Activated CD8-positive, alpha-beta T cell treated with anti-CD3 and anti-CD28 coated beads, Interleukin-2, amount 10 ng/mL, durations not matched to agents 7 days and 5 days (primary cell): ENCODE data around the gene FOCAD. TPM values are rescaled to one million over a fixed set of nuclear protein-coding genes. Genes with fewer than 3 reads are reported as not detected.
A peak's percentile ranks its signal among the peaks of the same experiment; 100 is the strongest.

Source experiments
- ATAC-seq: fragments of 150-1000 bp; cut with Tn5 transposase; one replicate; pipeline ENCODE4 v1.10.0; 2021; ENCODE audit warnings: moderate library complexity
- CTCF ChIA-PET: fragments of 350-600 bp; sonication (Branson Sonifier 250); formaldehyde crosslinking; loops from one replicate; lab custom pipeline; 2021; ENCODE audit warnings: antibody characterized with exemption; lab: Charles Lee
- POLR2A ChIA-PET: fragments of 350-600 bp; sonication (Branson Sonifier 250); formaldehyde crosslinking; loops from one replicate; lab custom pipeline; 2021; ENCODE audit warnings: antibody characterized with exemption; lab: Charles Lee
- DNase-seq: peaks from one replicate; pipeline ENCODE4 v3.0.0-alpha.2; 2020
- H3K27ac Mint-ChIP-seq: one replicate; pipeline ENCODE4 v1.8.0; 2021; ENCODE audit warnings: mild to moderate bottlenecking, mixed read lengths
- H3K27me3 Mint-ChIP-seq: one replicate; pipeline ENCODE4 v1.8.0; 2021; ENCODE audit warnings: low read depth, mixed read lengths
- H3K36me3 Mint-ChIP-seq: one replicate; pipeline ENCODE4 v1.8.0; 2021; ENCODE audit warnings: low read depth, mixed read lengths
- H3K4me1 Mint-ChIP-seq: one replicate; pipeline ENCODE4 v1.8.0; 2021; ENCODE audit warnings: low read depth, mixed read lengths
- H3K4me3 Mint-ChIP-seq: one replicate; pipeline ENCODE4 v1.8.0; 2021; ENCODE audit warnings: mild to moderate bottlenecking, mixed read lengths
- H3K9me3 Mint-ChIP-seq: one replicate; pipeline ENCODE4 v1.8.0; 2022; ENCODE audit warnings: mixed read lengths; ENCODE audit not compliant: insufficient read depth
- total RNA-seq, 2 experiments: library from RNA; stranded (reverse); gene quantifications; one replicate each; pipeline ENCODE4 v1.2.3, GENCODE V29; 2021

The FOCAD gene
- total RNA-seq, 2 experiments from 2014 or later = 31.5 to 32.8 TPM

GRCh38 chr9:20702570-20702969 is 18.5 kb downstream of the FOCAD start:
- ChIA-PET CTCF (interaction anchor here (0.9 kb wide), 1 partner anchor 239 kb away, joined by 3 read pairs; no protein-coding TSS in a partner anchor), POLR2A (interaction anchor here (0.6 to 0.7 kb wide), 2 partner anchors 10 to 179 kb away, joined by 3 to 4 read pairs; no protein-coding TSS in a partner anchor)
- Mint-ChIP-seq H3K4me1 (peaks cover 7% of the 10 kb centered on the region), H3K27me3 (no peaks in the 10 kb centered on the region), H3K36me3 (peaks cover 2% of the 10 kb centered on the region), H3K27ac (no peak overlapping the region), H3K9me3 (no peaks in the 10 kb centered on the region), H3K4me3 (no peak overlapping the region)
- no peak for DNase-seq
- no peak for ATAC-seq

GRCh38 chr9:20703146-20703545 is 19.1 kb downstream of the FOCAD start:
- ATAC-seq (no peak), DNase-seq (no peak)
- no peaks in the 10 kb centered on the region for H3K9me3 Mint-ChIP-seq
- peaks cover 2% of the 10 kb centered on the region for H3K36me3 Mint-ChIP-seq
- no peaks in the 10 kb centered on the region for H3K27me3 Mint-ChIP-seq
- no peak overlapping the region for H3K27ac Mint-ChIP-seq
- peaks cover 7% of the 10 kb centered on the region for H3K4me1 Mint-ChIP-seq
- POLR2A ChIA-PET = interaction anchor here (0.6 to 0.7 kb wide), 2 partner anchors 9 to 178 kb away, joined by 3 to 4 read pairs; no protein-coding TSS in a partner anchor
- CTCF ChIA-PET = interaction anchor here (0.6 kb wide), 1 partner anchor 78 kb away, joined by 3 read pairs; no protein-coding TSS in a partner anchor
- no peak overlapping the region for H3K4me3 Mint-ChIP-seq

- Mint-ChIP-seq H3K4me1 (no peaks in the 10 kb centered on the region), H3K36me3 (peaks cover 4% of the 10 kb centered on the region), H3K9me3 (no peaks in the 10 kb centered on the region), H3K4me3 (no peak overlapping the region), H3K27me3 (no peaks in the 10 kb centered on the region), H3K27ac (no peak overlapping the region)
- CTCF ChIA-PET = interaction anchor here (0.8 kb wide), 1 partner anchor 19 kb away, joined by 5 read pairs; no protein-coding TSS in a partner anchor
- no peak for ATAC-seq
- POLR2A ChIA-PET = interaction anchor here (0.6 kb wide), 1 partner anchor 1484 kb away, joined by 4 read pairs; no protein-coding TSS in a partner anchor
- DNase-seq = no peak
Observed at GRCh38 chr9:20707708-20708107, 23.6 kb downstream of the FOCAD start.

GRCh38 chr9:20713172-20713571 is 29.1 kb downstream of the FOCAD start:
- Mint-ChIP-seq H3K9me3 (peaks cover 3% of the 10 kb centered on the region), H3K27ac (no peak overlapping the region), H3K36me3 (peaks cover 19% of the 10 kb centered on the region), H3K27me3 (no peaks in the 10 kb centered on the region), H3K4me3 (no peak overlapping the region), H3K4me1 (peaks cover 5% of the 10 kb centered on the region)
- ChIA-PET CTCF (no interaction called here), POLR2A (no interaction called here)
- DNase-seq (no peak), ATAC-seq (no peak)

- ChIA-PET CTCF (no interaction called here), POLR2A (no interaction called here)
- Mint-ChIP-seq H3K4me3 (no peak overlapping the region), H3K27me3 (no peaks in the 10 kb centered on the region), H3K36me3 (peaks cover 25% of the 10 kb centered on the region), H3K4me1 (peaks cover 5% of the 10 kb centered on the region), H3K27ac (peak overlapping the region; percentile 10), H3K9me3 (peaks cover 3% of the 10 kb centered on the region)
- DNase-seq (no peak), ATAC-seq (no peak)
Observed at GRCh38 chr9:20714442-20715415, 30.7 kb downstream of the FOCAD start.

- H3K4me1 Mint-ChIP-seq = peaks cover 27% of the 10 kb centered on the region
- no peaks in the 10 kb centered on the region for H3K27me3 Mint-ChIP-seq
- peak overlapping the region; percentile 0 for H3K27ac Mint-ChIP-seq
- ChIA-PET CTCF (no interaction called here), POLR2A (no interaction called here)
- H3K36me3 Mint-ChIP-seq = peaks cover 46% of the 10 kb centered on the region
- DNase-seq (no peak), ATAC-seq (no peak)
- H3K4me3 Mint-ChIP-seq = no peak overlapping the region
- H3K9me3 Mint-ChIP-seq = no peaks in the 10 kb centered on the region
Observed at GRCh38 chr9:20722221-20722620, 38.2 kb downstream of the FOCAD start.

- CTCF ChIA-PET = no interaction called here
- Mint-ChIP-seq H3K27me3 (no peaks in the 10 kb centered on the region), H3K4me1 (peaks cover 30% of the 10 kb centered on the region), H3K27ac (no peak overlapping the region), H3K9me3 (no peaks in the 10 kb centered on the region), H3K4me3 (peak overlapping the region; percentile 36), H3K36me3 (peaks cover 37% of the 10 kb centered on the region)
- ATAC-seq (no peak), DNase-seq (no peak)
- POLR2A ChIA-PET = no interaction called here
Observed at GRCh38 chr9:20725675-20726074, 41.6 kb downstream of the FOCAD start.

- POLR2A ChIA-PET = no interaction called here
Observed at GRCh38 chr9:20726144-20726543, 42.1 kb downstream of the FOCAD start.

GRCh38 chr9:20728493-20729220 is 44.6 kb downstream of the FOCAD start:
- Mint-ChIP-seq H3K36me3 (peaks cover 26% of the 10 kb centered on the region), H3K4me1 (peaks cover 28% of the 10 kb centered on the region), H3K27me3 (no peaks in the 10 kb centered on the region), H3K4me3 (no peak overlapping the region), H3K9me3 (no peaks in the 10 kb centered on the region), H3K27ac (no peak overlapping the region)
- ChIA-PET CTCF (no interaction called here), POLR2A (no interaction called here)
- DNase-seq (no peak), ATAC-seq (no peak)

More at GRCh38 chr9:20726144-20726543, 42.1 kb downstream of the FOCAD start:
- peaks cover 33% of the 10 kb centered on the region for H3K36me3 Mint-ChIP-seq
- H3K27me3 Mint-ChIP-seq = no peaks in the 10 kb centered on the region
- CTCF ChIA-PET = no interaction called here
- H3K27ac Mint-ChIP-seq = no peak overlapping the region
- no peaks in the 10 kb centered on the region for H3K9me3 Mint-ChIP-seq
- peaks cover 29% of the 10 kb centered on the region for H3K4me1 Mint-ChIP-seq
- DNase-seq = no peak
- no peak overlapping the region for H3K4me3 Mint-ChIP-seq
- no peak for ATAC-seq

- no peak for DNase-seq
- ChIA-PET POLR2A (no interaction called here), CTCF (no interaction called here)
- Mint-ChIP-seq H3K27me3 (no peaks in the 10 kb centered on the region), H3K4me3 (no peak overlapping the region), H3K4me1 (peaks cover 28% of the 10 kb centered on the region), H3K36me3 (peaks cover 20% of the 10 kb centered on the region), H3K9me3 (no peaks in the 10 kb centered on the region), H3K27ac (no peak overlapping the region)
- no peak for ATAC-seq
Observed at GRCh38 chr9:20729523-20729922, 45.5 kb downstream of the FOCAD start.

- POLR2A ChIA-PET = no interaction called here
Observed at GRCh38 chr9:20732118-20732517, 48.1 kb downstream of the FOCAD start.

More at GRCh38 chr9:20732118-20732517, 48.1 kb downstream of the FOCAD start:
- no peak overlapping the region for H3K4me3 Mint-ChIP-seq
- ATAC-seq = no peak
- H3K27ac Mint-ChIP-seq = no peak overlapping the region
- DNase-seq = no peak
- H3K36me3 Mint-ChIP-seq = peaks cover 22% of the 10 kb centered on the region
- peaks cover 10% of the 10 kb centered on the region for H3K4me1 Mint-ChIP-seq
- CTCF ChIA-PET = no interaction called here
- H3K27me3 Mint-ChIP-seq = no peaks in the 10 kb centered on the region
- H3K9me3 Mint-ChIP-seq = no peaks in the 10 kb centered on the region
